DMS 273 (cell line): ENCODE measurements around the gene CKB.
A peak's percentile ranks its signal among the peaks of the same experiment; 100 is the strongest.

Experiments
- DNase-seq: peaks from one replicate; lab custom pipeline; 2025; ENCODE audit not compliant: unreplicated experiment; lab: John Stamatoyannopoulos, UW

CKB gene

DNA sequence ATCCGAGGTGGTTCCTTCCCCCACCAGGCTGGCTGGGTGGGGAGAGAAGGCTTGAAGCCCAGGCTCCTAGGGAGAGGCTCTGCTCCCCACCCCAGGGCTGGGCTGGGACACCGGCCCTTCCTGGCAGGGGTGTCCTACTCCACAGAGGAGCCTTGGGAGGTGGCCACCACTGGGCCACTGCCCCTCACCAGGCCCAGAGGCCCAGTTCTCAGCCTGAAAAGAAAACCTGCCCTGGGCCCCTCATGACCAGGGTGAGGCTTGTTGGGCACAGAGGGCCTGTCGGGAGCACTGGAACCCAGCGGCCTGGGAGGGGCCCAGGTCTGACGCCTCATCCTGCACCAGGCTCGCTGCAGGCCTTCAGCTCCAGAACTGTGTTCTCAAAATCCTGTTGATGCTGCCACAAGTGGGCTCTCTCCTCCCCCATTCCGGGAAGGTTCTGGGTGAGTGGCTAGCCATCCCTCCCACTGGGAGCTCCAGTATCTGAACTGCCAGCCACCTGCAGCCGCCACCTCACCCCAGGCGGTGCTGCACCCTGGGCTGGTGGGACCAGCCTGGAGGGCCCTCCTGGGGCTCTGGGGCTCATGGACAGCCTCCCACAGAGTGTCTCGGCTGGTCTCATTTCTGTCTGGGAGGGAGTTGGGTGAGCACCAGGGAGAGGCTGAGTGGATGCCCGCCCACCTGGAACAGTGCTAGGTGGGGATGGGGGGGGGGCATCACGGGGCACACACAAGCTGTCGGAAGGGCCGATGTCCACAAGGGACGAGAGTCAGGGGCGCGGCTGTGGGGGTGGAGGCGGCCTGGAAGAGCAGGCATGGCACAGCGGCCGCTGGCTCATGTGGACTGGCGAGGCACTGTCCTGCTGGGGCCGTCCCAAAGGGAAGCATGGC is 28.1 kb upstream of the CKB start:
- no peak for DNase-seq

DNA sequence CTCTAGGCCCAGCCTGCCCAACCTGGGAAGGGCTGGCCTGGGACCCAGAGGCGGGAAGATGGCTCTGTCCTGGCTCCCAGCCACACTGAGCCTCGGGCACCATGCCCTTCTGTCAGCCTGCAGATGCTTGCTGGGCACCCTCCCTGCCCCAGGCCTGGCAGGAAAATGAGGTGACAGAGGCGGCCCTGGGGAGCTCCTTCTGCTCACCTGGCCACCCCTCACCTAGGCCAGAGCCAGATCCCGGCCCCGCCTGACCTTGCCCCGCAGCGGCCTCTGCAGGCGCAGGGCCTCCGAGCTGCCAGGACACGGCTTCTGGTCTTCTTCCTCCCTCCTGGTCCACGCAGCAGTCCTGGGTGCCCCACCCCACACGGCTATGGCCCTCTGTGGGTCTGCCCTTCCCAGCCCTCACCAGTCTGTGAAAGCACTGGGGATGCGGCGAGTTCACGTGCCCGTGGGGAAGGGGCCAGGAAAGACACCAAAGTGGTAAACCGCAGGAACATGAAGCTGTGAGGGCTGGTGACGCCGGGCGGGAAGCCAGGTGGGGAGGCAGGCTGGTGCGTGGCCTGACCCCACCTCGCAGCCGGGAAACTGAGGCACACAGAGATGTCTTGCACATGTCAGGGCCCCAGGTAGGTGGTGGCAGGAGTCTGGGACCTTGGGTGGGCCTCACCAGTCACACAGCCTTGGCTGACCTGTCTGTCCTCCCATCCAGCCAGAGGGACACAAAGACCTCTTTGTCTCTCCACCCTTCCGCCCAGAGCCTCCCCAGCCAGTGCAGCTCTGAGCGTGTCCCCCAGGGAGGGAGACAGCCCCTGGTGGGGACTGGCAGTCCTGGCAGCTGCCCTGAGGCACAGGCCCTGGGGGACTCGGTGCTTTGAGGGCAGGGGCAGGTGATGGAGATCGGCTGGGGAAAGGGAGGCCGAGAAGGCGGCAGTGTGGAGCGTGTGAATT is 27.0 kb upstream of the CKB start:
- peak; percentile 50 for DNase-seq

DNA sequence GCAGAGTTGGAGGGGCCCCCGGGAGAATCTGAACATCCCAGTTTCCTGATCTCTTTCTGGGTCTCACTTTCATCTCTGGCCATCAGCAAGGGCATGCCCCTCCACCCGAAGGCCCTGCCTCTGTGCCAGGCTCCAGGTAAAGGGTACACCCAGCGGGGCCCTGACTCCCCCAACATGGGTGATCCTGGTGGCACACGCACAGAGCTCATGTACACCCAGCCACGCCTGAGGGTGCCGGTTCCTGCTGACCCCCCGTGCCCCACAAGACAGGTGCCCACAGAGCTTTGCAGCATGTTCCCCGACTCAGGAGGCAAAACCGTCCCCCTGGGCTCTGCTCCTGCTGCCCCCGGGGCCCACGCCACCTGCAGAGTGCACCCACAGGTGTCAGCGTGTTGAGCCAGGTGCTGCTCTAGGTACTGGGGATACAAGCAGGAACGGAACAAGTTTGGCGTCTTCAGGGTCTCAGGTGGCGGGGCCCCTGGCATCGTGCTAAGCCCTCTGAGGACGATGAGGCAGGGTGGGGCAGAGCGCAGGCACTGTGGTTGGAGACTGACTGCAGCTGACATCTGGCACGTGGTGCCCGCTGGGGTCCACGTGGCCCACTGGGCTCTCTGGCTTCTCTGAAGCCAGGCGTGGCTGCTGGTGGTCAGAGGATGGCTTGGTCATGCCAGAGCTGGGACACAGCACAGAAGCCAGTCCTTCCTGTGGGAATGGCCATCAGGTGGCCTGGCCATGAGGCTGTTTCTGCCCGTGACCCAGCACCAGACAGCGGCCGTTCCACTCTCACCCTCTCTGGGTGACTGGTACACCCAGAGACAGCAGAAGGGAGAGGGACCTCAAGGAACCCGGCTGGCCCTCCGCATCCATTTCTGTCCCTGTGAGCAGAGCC is 26.1 kb upstream of the CKB start:
- no peak for DNase-seq

GRCh38 chr14:103547941-103548462 is 25.4 kb upstream of the CKB start:
- DNase-seq, result no peak

DNA sequence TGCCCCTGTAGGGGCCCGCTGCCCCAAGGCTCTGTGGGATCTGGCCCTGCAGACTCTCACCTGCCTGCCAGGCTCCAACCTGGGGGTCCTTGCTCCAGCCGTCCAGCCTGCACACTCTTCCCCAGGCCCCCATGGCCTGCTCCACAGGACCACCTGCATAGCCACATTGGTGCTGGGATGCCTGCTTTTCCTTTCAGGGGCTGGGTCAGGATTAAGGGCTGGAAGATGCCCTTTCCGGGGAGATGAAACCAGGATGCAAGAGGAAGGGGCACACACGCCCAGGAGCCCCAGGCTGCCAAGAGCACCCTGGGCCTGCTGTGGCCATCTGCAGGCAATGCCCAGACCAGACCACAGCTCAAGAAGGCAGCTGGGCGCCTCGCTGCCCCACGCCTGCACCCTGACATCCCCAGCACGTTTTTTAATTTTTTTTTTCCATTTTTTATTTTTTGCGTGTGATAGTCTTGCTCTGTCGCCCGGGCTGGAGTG is 24.9 kb upstream of the CKB start:
- no peak for DNase-seq

DNA sequence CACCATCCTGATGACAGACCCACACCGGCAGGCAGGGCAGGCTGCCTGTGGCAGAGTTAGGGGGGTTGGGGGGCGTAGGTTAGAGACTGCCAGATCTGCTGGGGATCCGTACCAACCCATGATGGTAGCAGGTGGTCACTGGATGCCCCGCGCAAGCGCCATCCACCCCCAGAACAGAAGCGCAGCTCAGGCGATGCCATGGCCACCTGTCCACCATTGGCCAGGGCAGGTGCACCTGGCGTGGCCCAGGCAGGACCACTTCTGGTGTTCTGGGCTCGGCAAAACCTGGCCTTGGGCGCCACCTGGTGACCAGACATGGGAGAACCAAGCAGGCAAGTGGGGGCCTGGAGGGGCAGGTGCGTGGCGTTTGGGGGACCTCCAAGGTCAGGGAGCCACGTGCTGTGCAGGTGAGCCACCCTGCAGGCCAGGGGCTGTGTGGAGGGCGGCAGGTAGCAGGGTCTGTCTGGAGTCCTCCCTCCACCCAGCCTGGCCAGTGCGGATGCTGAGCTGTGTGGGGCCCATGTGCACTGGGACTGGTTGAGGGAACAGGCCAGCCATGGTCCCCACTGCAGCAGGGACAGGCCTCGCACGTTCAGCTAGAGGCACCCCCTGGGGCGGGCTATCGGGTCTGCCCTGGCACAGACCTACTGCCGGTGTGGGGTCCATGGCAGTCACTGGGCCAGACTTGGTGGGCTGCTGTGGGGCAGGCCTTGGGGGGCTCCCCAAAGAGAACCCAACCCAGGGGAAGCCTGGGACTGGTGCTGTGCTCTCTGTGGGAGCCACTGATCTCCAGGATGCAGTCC is 24.2 kb upstream of the CKB start:
- peak; percentile 85 for DNase-seq

- DNase-seq, result peak; percentile 45
Measured at GRCh38 chr14:103545915-103546651, 23.5 kb upstream of the CKB start.

DNA sequence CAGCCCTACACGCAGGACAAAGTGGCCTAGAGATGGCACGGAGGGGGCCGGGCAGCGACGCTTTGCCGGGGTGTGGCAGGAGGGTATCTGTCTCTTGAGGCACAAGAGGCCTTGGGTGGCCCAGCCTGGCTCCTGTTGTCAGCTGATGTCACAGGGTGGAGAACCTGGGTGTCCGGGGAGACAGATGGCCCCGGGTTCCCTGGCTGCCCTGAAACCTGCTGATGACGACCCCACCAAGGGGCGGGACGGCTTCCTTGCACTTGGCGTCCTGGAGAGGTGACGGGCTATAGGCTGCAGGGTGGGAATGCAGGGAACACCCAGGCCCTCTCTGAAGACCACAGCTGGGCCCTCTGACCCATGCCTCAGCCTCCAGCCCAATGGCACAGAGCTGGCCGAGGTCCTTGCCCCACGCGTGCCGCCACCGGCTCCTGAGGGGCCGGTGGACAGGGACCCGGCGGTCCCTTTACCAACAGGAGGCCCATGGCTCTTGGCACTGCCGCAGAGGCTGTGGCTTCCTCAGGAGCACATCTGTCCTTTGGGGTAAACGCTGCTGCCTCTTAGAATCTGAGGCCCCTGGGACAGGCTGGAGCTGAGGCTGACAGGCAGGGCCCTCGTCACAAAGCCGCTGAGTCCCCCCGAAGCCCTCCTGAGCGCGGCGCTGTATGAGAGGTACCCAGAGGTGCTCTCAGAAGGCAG is 22.7 kb upstream of the CKB start:
- no peak for DNase-seq

- peak; percentile 81 for DNase-seq
Measured at GRCh38 chr14:103544388-103545218, 22.0 kb upstream of the CKB start.

GRCh38 chr14:103543721-103544387 is 21.2 kb upstream of the CKB start:
- DNase-seq, result no peak

GRCh38 chr14:103543140-103543539 is 20.5 kb upstream of the CKB start:
- DNase-seq, result no peak

DNA sequence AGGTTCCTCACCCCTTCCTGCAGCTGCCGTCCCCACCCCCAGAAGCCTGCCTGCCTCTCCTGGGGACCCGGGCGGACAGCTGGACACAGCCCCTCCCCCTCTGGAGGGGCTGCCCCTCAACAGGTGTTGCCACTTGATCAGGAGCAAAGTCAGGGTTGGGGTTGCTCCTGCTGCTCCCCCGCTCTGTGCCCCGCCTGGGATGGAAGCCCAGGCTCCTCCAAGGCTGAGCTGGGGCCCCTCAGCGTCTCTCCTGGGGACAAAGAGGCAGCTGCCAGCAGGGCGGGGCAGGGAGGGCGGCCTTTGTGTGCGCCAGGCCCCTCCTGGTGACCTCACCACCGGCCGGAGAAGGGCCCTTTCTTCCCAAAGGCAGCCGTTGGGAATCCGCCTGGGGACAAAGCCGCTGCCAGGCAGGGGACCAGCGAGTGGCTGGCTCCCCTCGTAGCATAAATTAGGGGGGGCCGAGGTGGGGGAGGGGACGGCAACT is 20.0 kb upstream of the CKB start:
- DNase-seq, result peak; percentile 83

- peak; percentile 79 for DNase-seq
Measured at GRCh38 chr14:103541709-103542604, 19.3 kb upstream of the CKB start.

DNA sequence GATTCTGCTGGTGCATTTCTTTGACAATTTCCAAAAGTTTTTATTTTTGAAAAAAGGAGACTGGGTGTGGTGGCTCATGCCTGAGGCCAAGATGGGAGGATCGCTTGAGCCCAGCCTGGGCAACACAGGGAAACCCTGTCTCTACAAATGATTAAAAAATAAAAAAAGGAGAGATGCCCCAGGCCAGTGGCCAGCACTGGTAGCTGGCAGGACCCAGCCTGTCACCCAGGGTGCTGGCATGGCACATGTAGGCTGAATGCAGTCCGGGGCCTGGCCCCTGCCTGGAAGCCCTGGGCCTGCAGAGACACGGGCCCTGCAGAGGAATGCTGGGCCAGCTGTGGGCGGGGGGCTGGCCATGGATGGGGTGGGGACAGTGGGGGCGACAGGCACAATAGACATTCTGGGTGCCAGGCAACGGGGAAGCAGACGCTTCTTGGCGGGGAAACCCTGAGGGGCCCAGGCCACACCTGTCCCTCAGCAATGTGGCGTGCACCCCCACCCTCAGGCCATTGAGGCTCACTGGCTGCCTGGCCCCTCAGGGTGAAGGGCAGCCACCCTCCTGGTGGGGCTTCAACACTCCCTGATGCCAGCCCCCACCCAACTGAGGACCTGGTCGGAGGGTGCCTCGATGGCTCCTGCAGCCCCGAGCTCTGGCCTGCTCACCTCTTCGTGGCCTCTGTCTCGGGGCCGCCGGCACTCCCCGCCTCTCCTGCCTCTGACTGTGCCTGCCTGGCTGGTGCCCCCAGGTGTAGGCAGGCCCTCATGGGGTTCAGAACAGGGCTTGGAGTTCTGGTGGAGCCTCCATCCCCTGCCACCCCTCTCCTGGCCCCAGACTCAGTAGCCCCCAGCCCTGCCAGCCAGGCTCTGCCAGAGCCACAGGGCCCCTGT is 18.4 kb upstream of the CKB start:
- no peak for DNase-seq
